CD4-positive, CD25-positive, alpha-beta regulatory T cell (primary cell): ENCODE results near the gene PDP2. TPM values are rescaled to one million over a fixed set of nuclear protein-coding genes. Genes with fewer than 3 reads are reported as not detected.

Experiments used
- ATAC-seq, 2 donors: fragments of 150-1000 bp; cut with Tn5 transposase; one replicate each; pipeline ENCODE4 v1.10.0; 2021; ENCODE audit warnings: low read depth in 2 of 2, moderate number of reproducible peaks in 2 of 2, moderate library complexity in 1 of 2
- DNase-seq, 3 donors: peaks; one replicate each; pipeline versions ENCODE4 v3.0.0 to v3.0.0-alpha.2; 2012 to 2022; ENCODE audit warnings: mixed read lengths in 1 of 3
- H3K27ac ChIP-seq: one replicate; pipeline ENCODE4 v1.7.0; 2013; ENCODE audit warnings: mild to moderate bottlenecking, low read length; ENCODE audit not compliant: insufficient read depth, poor library complexity, severe bottlenecking
- H3K27me3 ChIP-seq: one replicate; pipeline ENCODE4 v1.7.0; 2013; ENCODE audit warnings: low read length; ENCODE audit not compliant: control insufficient read depth, insufficient read depth
- H3K36me3 ChIP-seq: one replicate; pipeline ENCODE4 v1.7.0; 2013; ENCODE audit warnings: mild to moderate bottlenecking, low read length, moderate library complexity; ENCODE audit not compliant: control insufficient read depth, insufficient read depth
- H3K4me1 ChIP-seq: 2 replicates; pipeline ENCODE4 v1.7.0; 2013; ENCODE audit warnings: mild to moderate bottlenecking, low read length; ENCODE audit not compliant: insufficient read depth, control insufficient read depth, poor library complexity, severe bottlenecking
- H3K4me3 ChIP-seq: one replicate; pipeline ENCODE4 v1.7.0; 2013; ENCODE audit warnings: low read depth, mild to moderate bottlenecking, low read length, moderate library complexity
- H3K9me3 ChIP-seq, 2 experiments: 1 replicate in 1 of 2; 2 replicates in 1 of 2; pipeline ENCODE4 v1.7.0; 2013; ENCODE audit warnings: low read length in 2 of 2, mild to moderate bottlenecking in 1 of 2, moderate library complexity in 1 of 2; ENCODE audit not compliant: control insufficient read depth in 2 of 2
- H3K27ac Mint-ChIP-seq, 3 donors: one replicate each; pipeline ENCODE4 v1.8.0; 2020 to 2022; ENCODE audit warnings: mild to moderate bottlenecking in 3 of 3, mixed read lengths in 3 of 3, moderate library complexity in 2 of 3
- H3K27me3 Mint-ChIP-seq: one replicate; pipeline ENCODE4 v1.8.0; 2022; ENCODE audit warnings: mild to moderate bottlenecking, mixed read lengths
- H3K36me3 Mint-ChIP-seq: one replicate; pipeline ENCODE4 v1.8.0; 2020; ENCODE audit warnings: mixed read lengths
- H3K4me1 Mint-ChIP-seq, 4 donors: one replicate each; pipeline ENCODE4 v1.8.0; 2020 to 2022; ENCODE audit warnings: mixed read lengths in 4 of 4, mild to moderate bottlenecking in 1 of 4
- H3K4me3 Mint-ChIP-seq, 4 donors: one replicate each; pipeline ENCODE4 v1.8.0; 2020 to 2022; ENCODE audit warnings: mild to moderate bottlenecking in 4 of 4, mixed read lengths in 4 of 4, moderate library complexity in 3 of 4
- H3K9me3 Mint-ChIP-seq, 7 donors: one replicate each; pipeline ENCODE4 v1.8.0; 2020 to 2022; ENCODE audit warnings: mixed read lengths in 7 of 7, mild to moderate bottlenecking in 3 of 7, moderate library complexity in 2 of 7
- polyA plus RNA-seq, 4 donors: library from polyadenylated mRNA; unstranded; fragments of 300-500 nt; fragmentation: Illumina TruSeq; gene quantifications; one replicate each; pipeline ENCODE4 v1.2.3, GENCODE V29; 2021
- total RNA-seq: library from RNA; stranded (reverse); gene quantifications from one replicate; pipeline ENCODE4 v1.2.3, GENCODE V29; 2022

PDP2 gene
- total and polyA plus RNA-seq, 5 donors from 2014 or later: 0.07 to 7.1 (median 1.9) TPM

DNA sequence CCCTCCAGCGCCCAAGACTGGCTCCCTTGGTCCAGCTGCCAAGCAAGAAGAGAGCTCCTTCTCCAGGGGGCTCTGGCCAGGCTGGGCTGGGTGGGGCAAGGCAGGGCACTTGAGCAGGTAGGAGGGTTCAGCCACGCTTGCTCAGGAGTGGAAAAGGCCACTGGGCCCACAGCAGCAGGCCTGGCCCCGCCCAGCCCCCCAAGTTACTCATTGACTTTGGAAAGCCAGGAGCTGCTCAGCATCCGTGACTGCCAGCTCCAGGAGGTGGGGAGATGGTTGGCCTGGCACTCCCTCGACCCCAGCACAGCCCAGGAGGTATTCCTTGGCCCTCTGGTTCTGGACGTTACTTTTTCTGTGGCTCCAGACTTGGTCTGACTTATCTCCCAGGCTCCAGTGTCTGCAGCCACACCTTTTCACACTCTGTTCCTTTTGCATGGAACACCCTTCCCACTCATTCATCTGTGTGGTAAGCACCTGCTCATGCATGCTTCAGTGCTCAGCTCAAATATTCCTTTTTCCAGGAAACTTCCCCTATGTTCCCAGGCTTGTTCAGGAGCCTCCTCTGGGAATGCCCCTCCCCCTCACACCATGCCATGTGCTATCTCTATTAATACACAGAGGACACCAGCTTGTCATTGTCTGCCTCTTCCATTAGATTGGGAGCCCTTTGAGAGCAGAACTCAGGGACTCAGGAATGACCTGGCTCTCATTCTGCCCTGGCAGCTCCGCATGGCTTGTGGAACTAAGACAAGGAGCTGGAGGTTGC is 38.7 kb downstream of the PDP2 start, which contains the start of gene CDH16:
CDH16 (minus strand) TSS at position 83 of the 766 bp plus-strand sequence. CDS start 820 bp downstream, outside the sequence.
- H3K9me3 Mint-ChIP-seq: no peaks in the 10 kb centered on the region
- H3K27me3 ChIP-seq: peaks cover under 1% of the 10 kb centered on the region
- no peaks in the 10 kb centered on the region for H3K9me3 ChIP-seq
- no peak within 1 kb of the TSS for H3K27ac ChIP-seq
- no peaks in the 10 kb centered on the region for H3K36me3 Mint-ChIP-seq
- ATAC-seq (no peak), DNase-seq (no peak)
- H3K27me3 Mint-ChIP-seq: peaks cover 30% of the 10 kb centered on the region
- no peaks in the 10 kb centered on the region for H3K4me1 Mint-ChIP-seq
- H3K4me3 ChIP-seq: no peak within 1 kb of the TSS
- H3K36me3 ChIP-seq: no peaks in the 10 kb centered on the region
- no peaks in the 10 kb centered on the region for H3K4me1 ChIP-seq
- H3K27ac Mint-ChIP-seq: no peak within 1 kb of the TSS
- H3K4me3 Mint-ChIP-seq: no peak within 1 kb of the TSS

DNA sequence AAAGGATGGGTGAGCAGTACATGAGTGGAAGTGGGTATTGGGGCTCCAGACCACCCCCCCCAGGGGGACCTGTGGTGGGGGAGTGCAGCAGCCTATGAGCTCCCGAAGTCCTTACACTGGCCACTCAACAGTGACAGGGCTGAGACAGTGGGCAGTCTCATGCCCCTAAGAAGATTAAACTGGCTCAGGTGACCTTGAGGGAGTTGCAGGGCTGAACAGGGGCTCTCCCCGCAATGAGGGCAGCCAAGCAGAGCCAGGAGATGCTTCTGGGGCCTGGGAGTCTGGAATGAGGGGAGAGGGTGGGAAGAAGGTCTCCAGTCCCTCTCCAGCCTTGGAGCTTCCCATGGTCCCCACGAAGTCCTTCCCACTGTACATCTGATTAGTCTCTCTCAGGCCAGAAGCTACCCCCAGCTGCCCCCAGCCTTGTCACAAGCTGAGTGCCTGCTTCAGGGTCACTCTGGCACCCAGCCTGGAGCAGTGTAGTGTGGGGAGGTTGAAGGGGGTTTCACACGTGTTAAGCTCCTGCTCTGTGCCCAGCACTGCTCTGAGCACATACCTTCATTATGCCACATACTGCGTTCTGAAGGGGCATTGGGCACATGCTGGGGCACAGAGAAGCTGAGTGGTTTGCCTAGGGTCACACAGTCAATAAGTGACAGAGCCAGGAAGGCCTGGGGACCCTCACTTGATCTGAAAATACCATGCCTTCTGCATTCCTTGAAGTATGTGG is 39.4 kb downstream of the PDP2 start:
- Mint-ChIP-seq H3K4me3 (no peak overlapping the region), H3K9me3 (no peaks in the 10 kb centered on the region), H3K27me3 (peaks cover 38% of the 10 kb centered on the region), H3K36me3 (no peaks in the 10 kb centered on the region), H3K4me1 (peaks cover 0 to 2% (median 0%) of the 10 kb centered on the region in 4 donors), H3K27ac (no peak overlapping the region)
- DNase-seq (no peak), ATAC-seq (no peak)
- Histone ChIP-seq H3K4me3 (no peak overlapping the region), H3K9me3 (no peaks in the 10 kb centered on the region), H3K27ac (no peak overlapping the region), H3K36me3 (no peaks in the 10 kb centered on the region), H3K27me3 (peaks cover 3% of the 10 kb centered on the region), H3K4me1 (peaks cover 4% of the 10 kb centered on the region)

DNA sequence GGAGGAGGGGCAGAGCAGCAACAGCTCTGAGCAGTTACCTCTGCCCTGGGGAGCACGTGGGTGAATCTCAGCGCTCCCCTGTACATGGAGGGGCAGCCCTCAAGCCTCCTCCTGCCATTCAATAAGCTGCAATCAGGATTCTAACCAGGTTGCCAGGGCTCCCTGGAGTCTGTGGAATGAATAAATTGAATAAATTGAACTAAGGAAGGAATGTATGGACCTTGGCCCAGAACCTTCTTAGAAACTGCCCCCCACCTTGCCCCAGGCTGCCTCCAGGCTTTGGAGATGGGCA is 39.9 kb downstream of the PDP2 start:
- Mint-ChIP-seq H3K27me3 (peaks cover 39% of the 10 kb centered on the region), H3K27ac (no peak overlapping the region), H3K9me3 (no peaks in the 10 kb centered on the region), H3K4me3 (no peak overlapping the region), H3K4me1 (peaks cover 0 to 2% (median 0%) of the 10 kb centered on the region in 4 donors), H3K36me3 (no peaks in the 10 kb centered on the region)
- no peak for ATAC-seq
- H3K9me3 ChIP-seq: no peaks in the 10 kb centered on the region
- DNase-seq: no peak
- no peaks in the 10 kb centered on the region for H3K36me3 ChIP-seq
- H3K4me1 ChIP-seq: peaks cover 9% of the 10 kb centered on the region
- no peak overlapping the region for H3K27ac ChIP-seq
- H3K27me3 ChIP-seq: peaks cover 3% of the 10 kb centered on the region
- no peak overlapping the region for H3K4me3 ChIP-seq

DNA sequence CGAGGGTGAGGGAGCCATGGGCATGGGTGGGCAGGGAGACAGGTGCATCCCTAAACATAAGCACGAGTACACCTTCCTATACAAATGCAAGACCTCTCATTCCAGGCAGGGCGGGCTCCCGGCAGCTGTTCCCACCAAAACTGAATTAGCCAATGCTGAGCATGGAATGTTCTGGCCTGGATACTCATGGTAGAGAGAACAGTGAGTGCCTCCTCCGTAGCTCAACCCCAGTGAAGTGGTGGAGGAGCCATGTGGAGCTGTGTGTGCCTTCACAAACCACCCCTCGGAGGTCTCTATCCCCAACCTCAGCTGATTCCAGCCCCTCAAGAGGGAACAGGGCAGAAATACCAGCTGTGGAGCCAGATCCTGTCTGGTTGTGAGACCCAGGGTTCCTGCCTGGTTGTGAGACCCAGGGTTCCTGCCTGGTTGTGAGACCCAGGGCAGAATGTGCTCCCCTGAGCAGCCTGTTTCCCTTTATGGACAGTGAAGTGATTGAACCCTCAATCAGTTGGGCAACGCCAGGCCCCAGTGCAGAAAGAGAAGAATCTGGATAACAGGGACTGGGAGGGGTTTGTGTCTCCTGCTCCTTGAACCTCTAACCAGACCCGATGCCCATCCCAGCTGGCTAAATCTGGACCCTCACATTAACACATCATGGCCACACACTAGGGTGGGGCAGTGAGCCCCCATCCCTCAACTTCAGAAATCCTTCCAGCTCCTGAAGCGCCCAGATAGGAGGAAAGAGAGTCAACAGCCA is 40.8 kb downstream of the PDP2 start:
- H3K9me3 ChIP-seq: no peaks in the 10 kb centered on the region
- H3K4me1 Mint-ChIP-seq: peaks cover 0 to 8% (median 3%) of the 10 kb centered on the region in 4 donors
- no peak overlapping the region for H3K4me3 ChIP-seq
- H3K27me3 Mint-ChIP-seq: peaks cover 46% of the 10 kb centered on the region
- DNase-seq (no peak), ATAC-seq (no peak)
- H3K27ac ChIP-seq: no peak overlapping the region
- no peaks in the 10 kb centered on the region for H3K36me3 ChIP-seq
- H3K27me3 ChIP-seq: peaks cover 7% of the 10 kb centered on the region
- no peaks in the 10 kb centered on the region for H3K36me3 Mint-ChIP-seq
- no peak overlapping the region for H3K4me3 Mint-ChIP-seq
- no peaks in the 10 kb centered on the region for H3K9me3 Mint-ChIP-seq
- peaks cover 15% of the 10 kb centered on the region for H3K4me1 ChIP-seq
- no peak overlapping the region for H3K27ac Mint-ChIP-seq

DNA sequence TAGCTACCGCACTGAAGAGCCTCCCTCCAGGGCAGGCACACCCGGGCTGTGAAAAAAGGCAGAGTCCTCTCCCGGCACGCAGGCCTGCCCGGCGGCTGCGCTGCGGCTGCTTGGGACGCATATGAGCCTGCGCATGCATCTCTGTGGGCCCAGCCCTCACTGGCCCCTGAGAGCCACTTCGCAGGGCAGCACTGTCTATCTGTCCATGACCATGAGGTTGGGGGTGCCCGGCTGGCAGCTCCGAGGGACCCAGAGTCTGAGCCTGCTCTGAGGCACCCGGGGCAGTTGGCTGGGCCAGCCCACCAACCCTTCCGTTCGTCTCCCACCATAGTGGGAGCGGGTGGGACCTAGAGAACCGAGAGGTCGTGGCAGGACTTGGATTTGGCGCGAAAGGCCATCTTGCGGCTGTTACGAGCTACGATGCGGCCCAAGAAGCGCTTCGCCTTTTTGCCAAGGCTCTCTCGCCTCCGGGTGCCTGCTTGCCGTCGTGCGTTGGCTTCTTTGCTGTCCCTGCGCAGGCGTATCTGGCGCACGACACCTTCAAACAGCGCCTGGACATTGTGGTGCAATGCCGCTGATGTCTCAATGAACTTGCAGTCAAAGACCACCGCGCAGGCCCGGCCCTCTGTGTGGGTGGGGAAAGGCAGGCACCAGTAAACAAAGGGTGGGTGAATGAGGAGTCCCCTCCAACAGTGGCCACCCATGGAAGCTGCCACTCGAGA is 41.6 kb downstream of the PDP2 start:
- Mint-ChIP-seq H3K27ac (no peak overlapping the region), H3K4me1 (peaks cover 0 to 8% (median 4%) of the 10 kb centered on the region in 4 donors), H3K4me3 (no peak overlapping the region), H3K27me3 (peaks cover 54% of the 10 kb centered on the region), H3K9me3 (no peaks in the 10 kb centered on the region), H3K36me3 (no peaks in the 10 kb centered on the region)
- Histone ChIP-seq H3K27ac (no peak overlapping the region), H3K4me3 (no peak overlapping the region), H3K4me1 (peaks cover 15% of the 10 kb centered on the region), H3K27me3 (peaks cover 11% of the 10 kb centered on the region), H3K36me3 (no peaks in the 10 kb centered on the region), H3K9me3 (no peaks in the 10 kb centered on the region)
- no peak for DNase-seq
- no peak for ATAC-seq

DNA sequence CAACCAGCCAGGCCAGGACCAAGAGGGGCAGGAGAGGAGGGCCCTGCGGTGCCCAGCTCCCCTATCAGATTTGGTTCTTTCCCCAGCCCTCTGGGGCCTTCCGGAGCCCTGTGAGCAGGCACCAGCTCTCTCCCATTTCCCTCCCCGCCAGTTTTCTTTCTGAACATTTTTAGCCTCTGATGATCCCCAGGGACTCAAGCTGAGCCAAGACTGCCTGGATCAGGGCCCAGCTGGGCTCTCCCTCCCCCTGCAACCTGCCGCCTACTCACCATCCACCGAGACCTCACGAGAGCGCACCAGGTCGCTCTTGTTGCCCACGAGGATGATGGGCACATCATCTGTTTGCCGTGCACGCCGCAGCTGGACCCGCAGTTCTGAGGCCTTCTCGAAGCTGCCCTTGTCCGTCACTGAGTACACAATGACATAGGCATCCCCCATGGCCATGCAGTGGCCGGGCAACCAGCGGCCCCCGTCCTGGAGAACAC is 43.0 kb downstream of the PDP2 start:
- Histone ChIP-seq H3K36me3 (no peaks in the 10 kb centered on the region), H3K27ac (no peak overlapping the region), H3K4me3 (no peak overlapping the region), H3K4me1 (peaks cover 15% of the 10 kb centered on the region), H3K9me3 (no peaks in the 10 kb centered on the region), H3K27me3 (peaks cover 11% of the 10 kb centered on the region)
- H3K27me3 Mint-ChIP-seq: peaks cover 55% of the 10 kb centered on the region
- ATAC-seq (no peak), DNase-seq (no peak)
- H3K9me3 Mint-ChIP-seq: peaks cover 0 to 1% (median 0%) of the 10 kb centered on the region in 7 donors
- H3K36me3 Mint-ChIP-seq: no peaks in the 10 kb centered on the region
- peak overlapping the region in 1 of 3 donors; percentile 56 for H3K27ac Mint-ChIP-seq
- peaks cover 0 to 8% (median 4%) of the 10 kb centered on the region in 4 donors for H3K4me1 Mint-ChIP-seq
- H3K4me3 Mint-ChIP-seq: peak overlapping the region in 1 of 4 donors; percentile 46

DNA sequence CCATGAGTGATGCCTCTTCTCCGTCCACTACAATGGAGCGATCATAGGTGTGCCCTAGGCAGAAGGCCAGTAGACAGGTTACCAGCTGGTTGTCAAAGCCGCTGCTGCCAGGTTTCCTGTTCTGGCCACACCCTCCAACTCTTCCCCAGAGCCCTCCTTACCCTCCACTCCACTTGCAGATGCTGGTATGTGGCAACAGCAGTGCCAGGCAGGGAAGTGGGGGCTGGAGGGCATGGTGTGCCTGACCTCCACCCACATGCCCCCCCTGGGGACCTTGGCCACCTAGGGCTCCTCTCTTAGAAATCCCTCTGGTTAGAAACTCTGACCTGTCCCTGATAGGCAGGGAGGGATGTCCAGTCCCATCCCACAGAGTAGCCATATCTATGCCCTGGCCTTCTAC is 43.6 kb downstream of the PDP2 start:
- no peak overlapping the region for H3K27ac Mint-ChIP-seq
- Histone ChIP-seq H3K4me1 (peaks cover 15% of the 10 kb centered on the region), H3K9me3 (no peaks in the 10 kb centered on the region), H3K27ac (no peak overlapping the region), H3K36me3 (no peaks in the 10 kb centered on the region), H3K4me3 (no peak overlapping the region), H3K27me3 (peaks cover 11% of the 10 kb centered on the region)
- ATAC-seq: no peak
- H3K4me1 Mint-ChIP-seq: peaks cover 0 to 8% (median 4%) of the 10 kb centered on the region in 4 donors
- DNase-seq: no peak
- peaks cover 0 to 1% (median 0%) of the 10 kb centered on the region in 7 donors for H3K9me3 Mint-ChIP-seq
- no peak overlapping the region for H3K4me3 Mint-ChIP-seq
- H3K27me3 Mint-ChIP-seq: peaks cover 51% of the 10 kb centered on the region
- H3K36me3 Mint-ChIP-seq: no peaks in the 10 kb centered on the region
